DMS114 treated with DMSO at 0.1 percent for 48 hours (cell line): ENCODE data around the gene PPP1CA.

Source experiments
- DNase-seq: peaks from one replicate; lab custom pipeline; 2025; ENCODE audit not compliant: unreplicated experiment; lab: John Stamatoyannopoulos, UW

Gene PPP1CA

GRCh38 chr11:67387069-67387468 lies 14.6 kb downstream of the PPP1CA start:
- DNase-seq: no peak

- DNase-seq: no peak
Observed at GRCh38 chr11:67384851-67385366, 16.7 kb downstream of the PPP1CA start.

- peak; percentile 82 for DNase-seq
Observed at GRCh38 chr11:67382276-67383136, 19.2 kb downstream of the PPP1CA start.

GRCh38 chr11:67381244-67381972 lies 20.2 kb downstream of the PPP1CA start:
- no peak for DNase-seq

GRCh38 chr11:67379061-67380058 lies 22.3 kb downstream of the PPP1CA start:
- DNase-seq: no peak

GRCh38 chr11:67378544-67378943 lies 23.1 kb downstream of the PPP1CA start:
- DNase-seq: no peak

GRCh38 chr11:67376873-67377808 lies 24.5 kb downstream of the PPP1CA start:
- DNase-seq: no peak

- DNase-seq: no peak
Observed at GRCh38 chr11:67376063-67376820, 25.4 kb downstream of the PPP1CA start.

GRCh38 chr11:67375320-67376055 lies 26.2 kb downstream of the PPP1CA start:
- DNase-seq: no peak

- DNase-seq: no peak
Observed at GRCh38 chr11:67374571-67375281, 26.9 kb downstream of the PPP1CA start.

- DNase-seq: peak; percentile 68
Observed at GRCh38 chr11:67373648-67374570, 27.7 kb downstream of the PPP1CA start.

GRCh38 chr11:67372993-67373647 lies 28.5 kb downstream of the PPP1CA start, which contains the start of gene CLCF1:
Gene CLCF1 (minus strand): TSS chr11:67373598. CDS start chr11:67373539, 59 bp downstream.
- no peak for DNase-seq

GRCh38 chr11:67372321-67372992 lies 29.2 kb downstream of the PPP1CA start:
- DNase-seq: no peak

GRCh38 chr11:67371911-67372320 lies 29.7 kb downstream of the PPP1CA start:
- no peak for DNase-seq

- peak; percentile 71 for DNase-seq
Observed at GRCh38 chr11:67371189-67371910, 30.3 kb downstream of the PPP1CA start.
